Mesenchymal stem cell (in vitro differentiated cells and primary cell): ENCODE results near the gene C20orf96.
"Not testable (repeated sequence)": the region's sequence is repeated elsewhere in the genome, so short reads cannot be mapped to it uniquely, and the experiment has no call there.

ENCODE experiments used
- DNase-seq: peaks from one replicate; pipeline ENCODE4 v3.0.0-alpha.2; 2013
- H2AFZ ChIP-seq: one replicate; pipeline ENCODE4 v1.6.1; 2013; ENCODE audit warnings: low read depth, mild to moderate bottlenecking, control low read depth, inconsistent platforms, low read length, moderate library complexity
- H2AK5ac ChIP-seq: 2 replicates; pipeline ENCODE4 v1.6.1; 2013; ENCODE audit warnings: low read length, moderate library complexity, mild to moderate bottlenecking, inconsistent platforms; ENCODE audit not compliant: severe bottlenecking
- H2BK120ac ChIP-seq: one replicate; pipeline ENCODE4 v1.6.1; 2013; ENCODE audit warnings: low read depth, mild to moderate bottlenecking, inconsistent platforms, low read length, moderate library complexity
- H2BK12ac ChIP-seq, 2 experiments: one replicate each; pipeline ENCODE4 v1.6.1; 2013; ENCODE audit warnings: inconsistent platforms in 2 of 2, low read length in 2 of 2, mild to moderate bottlenecking in 2 of 2, moderate library complexity in 2 of 2, control low read depth in 1 of 2
- H2BK15ac ChIP-seq: one replicate; pipeline ENCODE4 v1.6.1; 2013; ENCODE audit warnings: mild to moderate bottlenecking, low read depth, inconsistent platforms; ENCODE audit not compliant: poor library complexity, severe bottlenecking
- H2BK5ac ChIP-seq: 2 replicates; pipeline ENCODE4 v1.6.1; 2013; ENCODE audit warnings: low read depth, mild to moderate bottlenecking, low read length, control low read depth, inconsistent platforms; ENCODE audit not compliant: poor library complexity, severe bottlenecking
- H3K14ac ChIP-seq, 2 experiments: one replicate each; pipeline ENCODE4 v1.6.1; 2013; ENCODE audit warnings: inconsistent platforms in 2 of 2, low read length in 2 of 2, control low read depth in 1 of 2, mild to moderate bottlenecking in 1 of 2, moderate library complexity in 1 of 2
- H3K18ac ChIP-seq, 2 experiments: one replicate each; pipeline ENCODE4 v1.6.1; 2013; ENCODE audit warnings: inconsistent platforms in 2 of 2, low read length in 2 of 2, control low read depth in 1 of 2, low read depth in 1 of 2, mild to moderate bottlenecking in 1 of 2
- H3K23ac ChIP-seq, 2 experiments: one replicate each; pipeline ENCODE4 v1.6.1; 2013; ENCODE audit warnings: inconsistent platforms in 2 of 2, low read length in 2 of 2, mild to moderate bottlenecking in 2 of 2, moderate library complexity in 2 of 2, control low read depth in 1 of 2
- H3K27ac ChIP-seq: 2 replicates; pipeline ENCODE4 v1.5.1; 2013; ENCODE audit warnings: mild to moderate bottlenecking, moderate library complexity, low read length, control low read depth, inconsistent platforms; ENCODE audit not compliant: poor library complexity, severe bottlenecking
- H3K27me3 ChIP-seq, 2 experiments: 2 replicates each; pipeline versions ENCODE4 v1.6.1 to v1.7.0; 2013; ENCODE audit warnings: low read length in 2 of 2, mild to moderate bottlenecking in 2 of 2, moderate library complexity in 2 of 2, control low read depth in 1 of 2, inconsistent platforms in 1 of 2; ENCODE audit not compliant: control insufficient read depth in 1 of 2, insufficient read depth in 1 of 2
- H3K36me3 ChIP-seq, 2 experiments: 2 replicates each; pipeline versions ENCODE4 v1.6.1 to v1.7.0; 2013; ENCODE audit warnings: low read length in 2 of 2, control low read depth in 1 of 2, inconsistent platforms in 1 of 2, low read depth in 1 of 2, mild to moderate bottlenecking in 1 of 2; ENCODE audit not compliant: insufficient read depth in 2 of 2, control insufficient read depth in 1 of 2
- H3K4ac ChIP-seq, 2 experiments: one replicate each; pipeline ENCODE4 v1.6.1; 2013; ENCODE audit warnings: inconsistent platforms in 2 of 2, low read length in 2 of 2, mild to moderate bottlenecking in 2 of 2, moderate library complexity in 2 of 2, control low read depth in 1 of 2, low read depth in 1 of 2
- H3K4me1 ChIP-seq: 2 replicates; pipeline ENCODE4 v1.6.1; 2013; ENCODE audit warnings: low read depth, low read length, control low read depth; ENCODE audit not compliant: control insufficient read depth, insufficient read depth
- H3K4me2 ChIP-seq: 2 replicates; pipeline ENCODE4 v1.6.1; 2013; ENCODE audit warnings: low read length, mild to moderate bottlenecking, inconsistent platforms; ENCODE audit not compliant: poor library complexity, severe bottlenecking
- H3K4me3 ChIP-seq, 2 experiments: 2 replicates each; pipeline versions ENCODE4 v1.5.1 to v1.7.0; 2013; ENCODE audit warnings: low read length in 2 of 2, mild to moderate bottlenecking in 2 of 2, control low read depth in 1 of 2, low read depth in 1 of 2; ENCODE audit not compliant: insufficient read depth in 1 of 2
- H3K79me1 ChIP-seq: replicated peaks from 2 replicates; pipeline ENCODE4 v1.6.1; 2013; ENCODE audit warnings: mild to moderate bottlenecking, control low read depth, low read length, inconsistent platforms; ENCODE audit not compliant: poor library complexity, severe bottlenecking
- H3K9ac ChIP-seq: 2 replicates; pipeline ENCODE4 v1.7.0; 2013; ENCODE audit warnings: mild to moderate bottlenecking, low read length, moderate library complexity
- H3K9me3 ChIP-seq: 2 replicates; pipeline ENCODE4 v1.7.0; 2013; ENCODE audit warnings: mild to moderate bottlenecking, low read length; ENCODE audit not compliant: control insufficient read depth
- H4K8ac ChIP-seq: one replicate; pipeline ENCODE4 v1.6.1; 2013; ENCODE audit warnings: inconsistent platforms, mild to moderate bottlenecking, low read length, moderate library complexity
- H4K91ac ChIP-seq: one replicate; pipeline ENCODE4 v1.6.1; 2013; ENCODE audit warnings: mild to moderate bottlenecking, low read length, inconsistent platforms
- WGBS: methylation state at CpG from one replicate; pipeline ENCODE4 v1.1.7; 2013; ENCODE audit warnings: mixed read lengths; 5-methylcytosine and 5-hydroxymethylcytosine counted together

The C20orf96 gene

DNA sequence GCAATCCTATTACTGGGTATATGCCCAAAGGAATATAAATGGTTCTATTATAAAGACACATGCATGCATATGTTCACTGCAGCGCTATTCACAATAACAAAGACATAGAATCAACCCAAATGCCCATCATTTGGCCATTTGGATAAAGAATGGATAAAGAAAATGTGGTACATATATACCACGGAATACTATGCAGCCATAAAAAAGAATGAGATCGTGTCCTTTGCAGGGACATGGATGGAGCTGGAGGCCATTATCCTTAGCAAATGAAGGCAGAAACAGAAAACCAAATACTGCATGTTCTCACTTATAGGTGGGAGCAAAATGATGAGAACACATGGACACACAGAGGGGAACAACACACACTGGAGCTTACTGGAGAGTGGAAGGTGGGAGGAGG, 64.7 kb downstream of the C20orf96 start:
- not testable (repeated sequence) for H3K9ac ChIP-seq, H3K18ac ChIP-seq, H3K14ac ChIP-seq, DNase-seq, H3K4me1 ChIP-seq, H4K91ac ChIP-seq, H3K36me3 ChIP-seq, H2BK12ac ChIP-seq, H3K4ac ChIP-seq, H3K23ac ChIP-seq, H3K27ac ChIP-seq, H3K79me1 ChIP-seq, H2BK5ac ChIP-seq, H4K8ac ChIP-seq, H3K4me2 ChIP-seq, H2BK120ac ChIP-seq, H3K4me3 ChIP-seq, H2BK15ac ChIP-seq, H2AK5ac ChIP-seq, H3K9me3 ChIP-seq, H2AFZ ChIP-seq
- peaks cover 10 to 43% of the 10 kb centered on the region in 2 experiments for H3K27me3 ChIP-seq
- WGBS, result 95% methylated on average over 2 of the region's 3 CpGs

DNA sequence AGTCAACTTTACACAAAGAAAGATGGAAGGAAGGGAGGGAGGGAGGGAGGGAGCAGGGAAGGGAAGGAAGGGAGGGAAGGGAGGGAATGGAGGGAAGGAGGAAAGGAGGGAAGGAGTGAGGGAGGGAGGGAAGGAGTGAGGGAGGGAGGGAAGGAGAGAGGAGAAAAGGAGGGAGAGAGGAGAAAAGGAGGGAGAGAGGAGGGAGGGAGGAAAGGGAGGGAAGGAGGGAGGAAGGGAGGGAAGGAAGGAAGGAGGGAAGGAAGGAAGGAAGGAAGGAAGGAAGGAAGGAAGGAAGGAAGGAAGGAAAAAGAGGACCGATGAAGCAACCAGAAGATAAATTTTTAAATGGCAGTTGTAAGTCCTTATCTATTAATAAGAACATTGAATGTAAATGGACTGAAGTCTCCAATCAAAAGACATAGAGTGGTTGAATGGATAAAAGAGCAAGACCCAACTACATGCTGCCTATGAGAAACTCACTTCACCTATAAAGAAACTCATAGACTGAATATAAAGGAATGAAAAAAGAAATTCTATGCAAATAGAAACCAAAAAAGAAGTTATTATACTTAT, 69.2 kb downstream of the C20orf96 start:
- Histone ChIP-seq H2BK12ac (no peak overlapping the region), H3K18ac (no peak overlapping the region), H3K9me3 (no peaks in the 10 kb centered on the region), H2BK15ac (no peak overlapping the region), H3K4me1 (no peaks in the 10 kb centered on the region), H3K4me3 (no peak overlapping the region), H3K27ac (no peak overlapping the region), H3K14ac (no peak overlapping the region), H3K79me1 (no peaks in the 10 kb centered on the region), H2BK5ac (no peak overlapping the region), H3K23ac (no peak overlapping the region), H4K8ac (no peak overlapping the region), H3K4me2 (no peak overlapping the region), H2AFZ (no peak overlapping the region), H4K91ac (no peak overlapping the region), H2AK5ac (no peak overlapping the region), H2BK120ac (no peak overlapping the region), H3K9ac (no peak overlapping the region), H3K4ac (no peak overlapping the region), H3K36me3 (no peaks in the 10 kb centered on the region), H3K27me3 (peaks cover 6 to 53% of the 10 kb centered on the region in 2 experiments)
- no peak for DNase-seq
- no CpG with 5 or more reads among the region's 1 CpG for WGBS
